MM.1S (cell line): Measurements from ENCODE around the gene GRIN3B.

Experiments used
- DNase-seq: peaks from one replicate; pipeline ENCODE4 v3.0.0-alpha.2; 2015
- H2AFZ ChIP-seq: fragments of 300-600 bp; sonication (generic); 2 replicates; pipeline ENCODE4 v1.6.0; 2016; ENCODE audit warnings: antibody characterized with exemption, low read length
- H3F3A ChIP-seq: fragments of 300-600 bp; sonication (generic); 2 replicates; pipeline ENCODE4 v1.6.1; 2016; ENCODE audit warnings: mild to moderate bottlenecking, antibody characterized with exemption, low read length, moderate library complexity, mixed read lengths; ENCODE audit not compliant: insufficient read depth
- H3K27ac ChIP-seq: fragments of 300-600 bp; sonication (generic); 2 replicates; pipeline ENCODE4 v1.5.1; 2016; ENCODE audit warnings: mild to moderate bottlenecking, low read length
- H3K27me3 ChIP-seq: fragments of 300-600 bp; sonication (generic); replicated peaks from 2 replicates; pipeline ENCODE4 v1.6.0; 2016; ENCODE audit warnings: low read length; ENCODE audit not compliant: insufficient read depth
- H3K36me3 ChIP-seq: fragments of 300-600 bp; sonication (generic); replicated peaks from 2 replicates; pipeline ENCODE4 v1.6.1; 2016; ENCODE audit warnings: mild to moderate bottlenecking, low read length, mixed read lengths; ENCODE audit not compliant: insufficient read depth
- H3K4me1 ChIP-seq: fragments of 300-600 bp; sonication (generic); 2 replicates; pipeline ENCODE4 v1.6.1; 2016; ENCODE audit warnings: low read length, mixed read lengths
- H3K4me2 ChIP-seq: fragments of 300-600 bp; sonication (generic); 2 replicates; pipeline ENCODE4 v1.6.0; 2016; ENCODE audit warnings: low read depth, low read length
- H3K4me3 ChIP-seq: fragments of 300-600 bp; sonication (generic); 2 replicates; pipeline ENCODE4 v1.5.1; 2016; ENCODE audit warnings: low read length, mixed read lengths
- H3K79me2 ChIP-seq: fragments of 300-600 bp; sonication (generic); 2 replicates; pipeline ENCODE4 v1.6.1; 2016; ENCODE audit warnings: mixed run types, low read length, mixed read lengths
- H3K9ac ChIP-seq: fragments of 300-600 bp; sonication (generic); 2 replicates; pipeline ENCODE4 v1.6.1; 2016; ENCODE audit warnings: low read length, mixed read lengths
- H3K9me2 ChIP-seq: fragments of 300-600 bp; sonication (generic); replicated peaks from 2 replicates; pipeline ENCODE4 v1.6.1; 2016; ENCODE audit warnings: mild to moderate bottlenecking, low read length, mixed read lengths; ENCODE audit not compliant: insufficient read depth
- H3K9me3 ChIP-seq: fragments of 300-600 bp; sonication (generic); replicated peaks from 2 replicates; pipeline ENCODE4 v1.6.1; 2016; ENCODE audit warnings: mild to moderate bottlenecking, low read length, mixed read lengths; ENCODE audit not compliant: insufficient read depth
- H4K20me1 ChIP-seq: fragments of 300-600 bp; sonication (generic); 2 replicates; pipeline ENCODE4 v1.6.1; 2016; ENCODE audit warnings: mild to moderate bottlenecking, low read length, moderate library complexity, mixed read lengths; ENCODE audit not compliant: insufficient read depth
- CTCF ChIP-seq: fragments of 300-600 bp; sonication (generic); IDR thresholded peaks from 2 replicates; pipeline ENCODE4 v1.5.1; 2016; ENCODE audit warnings: antibody characterized with exemption, low read length, mixed read lengths
- EZH2 ChIP-seq: fragments of 300-600 bp; sonication (generic); optimal IDR thresholded peaks from 2 replicates; pipeline ENCODE3; 2017; ENCODE audit warnings: low read depth, mild to moderate bottlenecking, antibody characterized with exemption, low read length, mixed read lengths
- EZH2phosphoT487 ChIP-seq: fragments of 300-600 bp; sonication (generic); IDR thresholded peaks from 2 replicates; pipeline ENCODE4 v1.6.1; 2018; ENCODE audit warnings: antibody characterized with exemption, low read length

GRIN3B gene

GRCh38 chr19:1014161-1015060 is 14.2 kb downstream of the GRIN3B start:
- no peak for TF ChIP-seq EZH2
- TF ChIP-seq CTCF: no peak
- TF ChIP-seq EZH2phosphoT487: no peak
- H3K4me2 ChIP-seq: no peak overlapping the region
- no peak overlapping the region for H3K9ac ChIP-seq
- H2AFZ ChIP-seq: no peak overlapping the region
- no peaks in the 10 kb centered on the region for H3K9me2 ChIP-seq
- no peaks in the 10 kb centered on the region for H3K27me3 ChIP-seq
- H3K9me3 ChIP-seq: no peaks in the 10 kb centered on the region
- H3K4me1 ChIP-seq: peaks cover 42% of the 10 kb centered on the region
- peaks cover 19% of the 10 kb centered on the region for H3K36me3 ChIP-seq
- H3F3A ChIP-seq: peaks cover 15% of the 10 kb centered on the region
- no peak for DNase-seq
- H3K27ac ChIP-seq: no peak overlapping the region
- no peak overlapping the region for H3K4me3 ChIP-seq
- H3K79me2 ChIP-seq: peaks cover 75% of the 10 kb centered on the region
- peaks cover 20% of the 10 kb centered on the region for H4K20me1 ChIP-seq

- Histone ChIP-seq H3F3A (peaks cover 18% of the 10 kb centered on the region), H3K27me3 (no peaks in the 10 kb centered on the region), H4K20me1 (peaks cover 25% of the 10 kb centered on the region), H2AFZ (no peak overlapping the region), H3K4me1 (peaks cover 45% of the 10 kb centered on the region), H3K9me3 (no peaks in the 10 kb centered on the region), H3K79me2 (peaks cover 83% of the 10 kb centered on the region), H3K4me3 (no peak overlapping the region), H3K9me2 (no peaks in the 10 kb centered on the region), H3K9ac (peak overlapping the region; percentile 14; the same call in 1 of the 2 replicates), H3K36me3 (peaks cover 13% of the 10 kb centered on the region), H3K27ac (peak overlapping the region; percentile 60; the same call in 1 of the 2 replicates), H3K4me2 (peak overlapping the region; percentile 73; the same call in 1 of the 2 replicates)
- no peak for DNase-seq
- TF ChIP-seq CTCF: no peak
- no peak for TF ChIP-seq EZH2
- TF ChIP-seq EZH2phosphoT487: no peak
These were observed 15.0 kb downstream of the GRIN3B start for GRCh38 chr19:1015061-1015781.

- peaks cover 88% of the 10 kb centered on the region for H3K79me2 ChIP-seq
- H3K27ac ChIP-seq: peak overlapping the region; percentile 60
- H3K36me3 ChIP-seq: peaks cover 12% of the 10 kb centered on the region; the same call in 1 of the 2 replicates
- H3K9me3 ChIP-seq: no peaks in the 10 kb centered on the region
- no peak overlapping the region for H2AFZ ChIP-seq
- no peak for TF ChIP-seq EZH2phosphoT487
- TF ChIP-seq CTCF: no peak
- no peak for TF ChIP-seq EZH2
- peaks cover 45% of the 10 kb centered on the region for H3K4me1 ChIP-seq
- H3K27me3 ChIP-seq: no peaks in the 10 kb centered on the region
- H3F3A ChIP-seq: peaks cover 18% of the 10 kb centered on the region
- peaks cover 25% of the 10 kb centered on the region for H4K20me1 ChIP-seq
- peak; percentile 90 for DNase-seq
- H3K4me3 ChIP-seq: peak overlapping the region; percentile 21
- peak overlapping the region; percentile 73 for H3K4me2 ChIP-seq
- H3K9me2 ChIP-seq: no peaks in the 10 kb centered on the region
- peak overlapping the region; percentile 45 for H3K9ac ChIP-seq
These were observed 15.8 kb downstream of the GRIN3B start for GRCh38 chr19:1015782-1016646.
